GM23338 (cell line): ENCODE data around the gene CRKL.

Source experiments
- CTCF ChIP-seq, 2 experiments: fragments of 200-600 bp in 1 of 2; sonication (generic) in 1 of 2; conservative IDR thresholded peaks; 2 replicates each; pipeline versions ENCODE4 v1.5.1 to v1.6.1; 2016 to 2017; ENCODE audit warnings: antibody characterized with exemption in 2 of 2, low read depth in 2 of 2, mild to moderate bottlenecking in 2 of 2, moderate library complexity in 1 of 2
- ETS1 ChIP-seq: IDR thresholded peaks from 2 replicates; pipeline ENCODE4 v1.6.1; 2016; ENCODE audit warnings: antibody characterized with exemption
- EZH2 ChIP-seq: fragments of 200-600 bp; sonication (generic); IDR thresholded peaks from one replicate; pipeline ENCODE4 v1.8.0; 2017; ENCODE audit warnings: antibody characterized with exemption, mild to moderate bottlenecking, low read depth; ENCODE audit not compliant: unreplicated experiment
- EZH2phosphoT487 ChIP-seq: fragments of 200-600 bp; sonication (generic); IDR thresholded peaks from one replicate; pipeline ENCODE4 v1.8.1; 2018; ENCODE audit warnings: antibody characterized with exemption; ENCODE audit not compliant: unreplicated experiment
- JUNB ChIP-seq: IDR thresholded peaks from one replicate; pipeline ENCODE4 v1.6.1; 2016; ENCODE audit warnings: antibody characterized with exemption; ENCODE audit not compliant: unreplicated experiment
- NANOG ChIP-seq: IDR thresholded peaks from 2 replicates; pipeline ENCODE4 v1.6.1; 2016; ENCODE audit warnings: antibody characterized with exemption, borderline replicate concordance
- POLR2AphosphoS5 ChIP-seq: IDR thresholded peaks from 2 replicates; pipeline ENCODE4 v1.6.1; 2016; ENCODE audit warnings: antibody characterized with exemption, low read depth
- STAT1 ChIP-seq: IDR thresholded peaks from one replicate; pipeline ENCODE4 v1.6.1; 2016; ENCODE audit warnings: antibody characterized with exemption; ENCODE audit not compliant: unreplicated experiment
- ZNF331 ChIP-seq: fragments of 250-450 bp; sonication (Bioruptor Pico); IDR thresholded peaks from 2 replicates; pipeline ENCODE4 v1.5.0; 2020; ENCODE audit warnings: low read depth, mild to moderate bottlenecking, moderate library complexity
- TF ChIP-seq, protein P1 (sequence below): IDR thresholded peaks from one replicate; pipeline ENCODE4 v1.6.1; 2018; ENCODE audit warnings: antibody characterized with exemption; ENCODE audit not compliant: unreplicated experiment

DNA sequence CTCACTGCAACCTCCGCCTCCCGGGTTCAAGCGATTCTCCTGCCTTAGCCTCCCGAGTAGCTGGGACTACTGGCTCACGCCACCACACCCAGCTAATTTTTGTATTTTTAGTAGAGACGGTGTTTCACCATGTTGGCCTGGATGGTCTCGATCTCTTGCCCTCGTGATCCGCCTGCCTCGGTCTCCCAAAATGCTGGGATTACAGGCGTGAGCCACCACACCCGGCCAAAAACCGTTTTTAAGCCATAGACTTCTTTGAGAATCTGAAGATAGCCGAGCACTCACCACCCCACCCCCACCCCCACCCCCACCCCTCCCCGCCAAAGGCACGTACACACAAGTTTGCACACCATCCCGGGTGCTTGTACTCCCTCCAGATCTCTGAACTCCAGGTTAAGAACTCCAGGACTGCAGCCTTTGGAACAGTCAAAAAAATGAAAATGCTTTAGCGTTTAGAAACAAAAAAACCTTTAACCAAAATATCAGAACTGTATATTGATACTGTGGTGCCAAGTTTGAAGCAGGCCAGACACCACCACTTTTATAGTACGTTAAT, 1.5 kb downstream of the CRKL start:
- TF ChIP-seq CTCF (conservative IDR thresholded peaks at IDR 0.05; ENCODE audit: low read depth in 2 of 2): no peak
- no peak for TF ChIP-seq EZH2phosphoT487
- TF ChIP-seq, protein P1, sequence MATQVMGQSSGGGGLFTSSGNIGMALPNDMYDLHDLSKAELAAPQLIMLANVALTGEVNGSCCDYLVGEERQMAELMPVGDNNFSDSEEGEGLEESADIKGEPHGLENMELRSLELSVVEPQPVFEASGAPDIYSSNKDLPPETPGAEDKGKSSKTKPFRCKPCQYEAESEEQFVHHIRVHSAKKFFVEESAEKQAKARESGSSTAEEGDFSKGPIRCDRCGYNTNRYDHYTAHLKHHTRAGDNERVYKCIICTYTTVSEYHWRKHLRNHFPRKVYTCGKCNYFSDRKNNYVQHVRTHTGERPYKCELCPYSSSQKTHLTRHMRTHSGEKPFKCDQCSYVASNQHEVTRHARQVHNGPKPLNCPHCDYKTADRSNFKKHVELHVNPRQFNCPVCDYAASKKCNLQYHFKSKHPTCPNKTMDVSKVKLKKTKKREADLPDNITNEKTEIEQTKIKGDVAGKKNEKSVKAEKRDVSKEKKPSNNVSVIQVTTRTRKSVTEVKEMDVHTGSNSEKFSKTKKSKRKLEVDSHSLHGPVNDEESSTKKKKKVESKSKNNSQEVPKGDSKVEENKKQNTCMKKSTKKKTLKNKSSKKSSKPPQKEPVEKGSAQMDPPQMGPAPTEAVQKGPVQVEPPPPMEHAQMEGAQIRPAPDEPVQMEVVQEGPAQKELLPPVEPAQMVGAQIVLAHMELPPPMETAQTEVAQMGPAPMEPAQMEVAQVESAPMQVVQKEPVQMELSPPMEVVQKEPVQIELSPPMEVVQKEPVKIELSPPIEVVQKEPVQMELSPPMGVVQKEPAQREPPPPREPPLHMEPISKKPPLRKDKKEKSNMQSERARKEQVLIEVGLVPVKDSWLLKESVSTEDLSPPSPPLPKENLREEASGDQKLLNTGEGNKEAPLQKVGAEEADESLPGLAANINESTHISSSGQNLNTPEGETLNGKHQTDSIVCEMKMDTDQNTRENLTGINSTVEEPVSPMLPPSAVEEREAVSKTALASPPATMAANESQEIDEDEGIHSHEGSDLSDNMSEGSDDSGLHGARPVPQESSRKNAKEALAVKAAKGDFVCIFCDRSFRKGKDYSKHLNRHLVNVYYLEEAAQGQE: no peak
- TF ChIP-seq POLR2AphosphoS5: no peak
- no peak for TF ChIP-seq EZH2
- no peak for TF ChIP-seq ETS1
- TF ChIP-seq NANOG: no peak
- TF ChIP-seq STAT1: no peak
- no peak for TF ChIP-seq JUNB
- TF ChIP-seq ZNF331 (CRISPR knock-in tag): no peak
